SK-N-SH (cell line): ENCODE measurements around the gene MAST4.

Experiments
- FOSL2 ChIP-seq: IDR thresholded peaks from 2 replicates; pipeline ENCODE4 v1.4.0; 2012; ENCODE audit warnings: low read depth, mild to moderate bottlenecking, moderate library complexity, borderline replicate concordance
- RAD21 ChIP-seq: IDR thresholded peaks from 2 replicates; pipeline ENCODE4 v1.6.1; 2012; ENCODE audit warnings: mild to moderate bottlenecking, low read length
- USF1 ChIP-seq: IDR thresholded peaks from 2 replicates; pipeline ENCODE4 v1.4.0; 2012; ENCODE audit warnings: low read depth, borderline replicate concordance
- TF ChIP-seq, protein P1 (sequence below): fragments of 200-600 bp; sonication (generic); IDR thresholded peaks from 2 replicates; pipeline ENCODE4 v1.6.1; 2017; ENCODE audit warnings: antibody characterized with exemption, mild to moderate bottlenecking, moderate library complexity
- TF ChIP-seq, protein P2 (sequence below): IDR thresholded peaks from 2 replicates; pipeline ENCODE4 v1.4.0; 2012; ENCODE audit warnings: low read depth, borderline replicate concordance
- TF ChIP-seq, protein P3 (sequence below): fragments of 150-350 bp; IDR thresholded peaks from 2 replicates; pipeline ENCODE4 v1.6.1; 2017; ENCODE audit warnings: antibody characterized with exemption, low read length, low read depth, borderline replicate concordance

GRCh38 chr5:66689522-66690220 is 93.5 kb downstream of the MAST4 start:
- TF ChIP-seq, protein P1, sequence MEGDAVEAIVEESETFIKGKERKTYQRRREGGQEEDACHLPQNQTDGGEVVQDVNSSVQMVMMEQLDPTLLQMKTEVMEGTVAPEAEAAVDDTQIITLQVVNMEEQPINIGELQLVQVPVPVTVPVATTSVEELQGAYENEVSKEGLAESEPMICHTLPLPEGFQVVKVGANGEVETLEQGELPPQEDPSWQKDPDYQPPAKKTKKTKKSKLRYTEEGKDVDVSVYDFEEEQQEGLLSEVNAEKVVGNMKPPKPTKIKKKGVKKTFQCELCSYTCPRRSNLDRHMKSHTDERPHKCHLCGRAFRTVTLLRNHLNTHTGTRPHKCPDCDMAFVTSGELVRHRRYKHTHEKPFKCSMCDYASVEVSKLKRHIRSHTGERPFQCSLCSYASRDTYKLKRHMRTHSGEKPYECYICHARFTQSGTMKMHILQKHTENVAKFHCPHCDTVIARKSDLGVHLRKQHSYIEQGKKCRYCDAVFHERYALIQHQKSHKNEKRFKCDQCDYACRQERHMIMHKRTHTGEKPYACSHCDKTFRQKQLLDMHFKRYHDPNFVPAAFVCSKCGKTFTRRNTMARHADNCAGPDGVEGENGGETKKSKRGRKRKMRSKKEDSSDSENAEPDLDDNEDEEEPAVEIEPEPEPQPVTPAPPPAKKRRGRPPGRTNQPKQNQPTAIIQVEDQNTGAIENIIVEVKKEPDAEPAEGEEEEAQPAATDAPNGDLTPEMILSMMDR = no peak
- TF ChIP-seq RAD21 (no peak), USF1 (no peak), FOSL2 (no peak)
- TF ChIP-seq, protein P2, sequence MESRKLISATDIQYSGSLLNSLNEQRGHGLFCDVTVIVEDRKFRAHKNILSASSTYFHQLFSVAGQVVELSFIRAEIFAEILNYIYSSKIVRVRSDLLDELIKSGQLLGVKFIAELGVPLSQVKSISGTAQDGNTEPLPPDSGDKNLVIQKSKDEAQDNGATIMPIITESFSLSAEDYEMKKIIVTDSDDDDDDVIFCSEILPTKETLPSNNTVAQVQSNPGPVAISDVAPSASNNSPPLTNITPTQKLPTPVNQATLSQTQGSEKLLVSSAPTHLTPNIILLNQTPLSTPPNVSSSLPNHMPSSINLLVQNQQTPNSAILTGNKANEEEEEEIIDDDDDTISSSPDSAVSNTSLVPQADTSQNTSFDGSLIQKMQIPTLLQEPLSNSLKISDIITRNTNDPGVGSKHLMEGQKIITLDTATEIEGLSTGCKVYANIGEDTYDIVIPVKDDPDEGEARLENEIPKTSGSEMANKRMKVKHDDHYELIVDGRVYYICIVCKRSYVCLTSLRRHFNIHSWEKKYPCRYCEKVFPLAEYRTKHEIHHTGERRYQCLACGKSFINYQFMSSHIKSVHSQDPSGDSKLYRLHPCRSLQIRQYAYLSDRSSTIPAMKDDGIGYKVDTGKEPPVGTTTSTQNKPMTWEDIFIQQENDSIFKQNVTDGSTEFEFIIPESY = no peak
- TF ChIP-seq, protein P3, sequence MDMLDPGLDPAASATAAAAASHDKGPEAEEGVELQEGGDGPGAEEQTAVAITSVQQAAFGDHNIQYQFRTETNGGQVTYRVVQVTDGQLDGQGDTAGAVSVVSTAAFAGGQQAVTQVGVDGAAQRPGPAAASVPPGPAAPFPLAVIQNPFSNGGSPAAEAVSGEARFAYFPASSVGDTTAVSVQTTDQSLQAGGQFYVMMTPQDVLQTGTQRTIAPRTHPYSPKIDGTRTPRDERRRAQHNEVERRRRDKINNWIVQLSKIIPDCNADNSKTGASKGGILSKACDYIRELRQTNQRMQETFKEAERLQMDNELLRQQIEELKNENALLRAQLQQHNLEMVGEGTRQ = no peak
